Stomach (tissue), 4 donors: ENCODE results near the gene N4BP3.

Source experiments
- CTCF ChIP-seq, 7 experiments: fragments of 450-650 bp in 4 of 7; fragments of 200-600 bp in 3 of 7; sonication (generic) in 3 of 7; IDR thresholded peaks; one replicate each; pipeline ENCODE4 v1.5.1; 2016 to 2019; ENCODE audit warnings: antibody characterized with exemption in 7 of 7, control low read depth in 2 of 7, mild to moderate bottlenecking in 1 of 7
- EP300 ChIP-seq: sonication (generic); formaldehyde crosslinking; IDR thresholded peaks from one replicate; pipeline ENCODE4 v1.6.1; 2017; ENCODE audit warnings: antibody characterized with exemption
- POLR2A ChIP-seq, 4 donors: fragments of 450-650 bp; IDR thresholded peaks; one replicate each; pipeline ENCODE4 v1.6.1; 2016; ENCODE audit warnings: antibody characterized with exemption in 4 of 4, control low read depth in 2 of 4, mild to moderate bottlenecking in 1 of 4, moderate library complexity in 1 of 4

- TF ChIP-seq CTCF (IDR thresholded peaks at IDR 0.05) (no peak), EP300 (no peak), POLR2A (IDR thresholded peaks at IDR 0.05) (no peak)
Measured at GRCh38 chr5:178110511-178110910, 2.8 kb upstream of the N4BP3 start.
